Upper lobe of right lung (tissue), 1 donor: ENCODE results near the gene GTF3C5. TPM values are rescaled to one million over a fixed set of nuclear protein-coding genes. Genes with fewer than 3 reads are reported as not detected.
A peak's percentile ranks its signal among the peaks of the same experiment; 100 is the strongest.

Experiments
- ATAC-seq: fragments of 200-7000 bp; cut with Tn5 transposase; one replicate; pipeline ENCODE4 v1.9.1; 2020; ENCODE audit warnings: mild to moderate bottlenecking, moderate library complexity
- DNase-seq: peaks from one replicate; pipeline ENCODE4 v3.0.0-alpha.2; 2020
- H3K27ac ChIP-seq: fragments of 200-600 bp; one replicate; pipeline ENCODE4 v1.8.0; 2022
- H3K27me3 ChIP-seq: fragments of 200-600 bp; one replicate; pipeline ENCODE4 v1.8.0; 2022; ENCODE audit warnings: mild to moderate bottlenecking
- H3K36me3 ChIP-seq: fragments of 200-600 bp; one replicate; pipeline ENCODE4 v1.8.0; 2022
- H3K4me1 ChIP-seq: fragments of 200-600 bp; one replicate; pipeline ENCODE4 v1.8.0; 2022
- H3K4me3 ChIP-seq: fragments of 200-600 bp; one replicate; pipeline ENCODE4 v1.8.0; 2022; ENCODE audit warnings: mild to moderate bottlenecking
- H3K9me3 ChIP-seq: fragments of 200-600 bp; one replicate; pipeline ENCODE4 v1.8.0; 2022
- intact Hi-C: fragments of 100-400 bp; cut with DNase I; formaldehyde crosslinking; loops from one replicate; pipeline ENCODE4 v1.11.0; 2022
- total RNA-seq: library from RNA; stranded (reverse); fragmentation: NEBNext Ultra II Directional; extraction: Animal tissue kit (Norgen Biotek cat#: 25700); gene quantifications from one replicate; pipeline ENCODE4 v1.2.1, GENCODE V29; 2021
- TF ChIP-seq, protein P1 (sequence below): fragments of 200-600 bp; IDR thresholded peaks from one replicate; pipeline ENCODE4 v1.8.0; 2022; ENCODE audit warnings: antibody characterized with exemption
- donor health status: DM: no; HTN: yes; CAD: no; lungs with severe emphysema.

The GTF3C5 gene
- total RNA-seq, 1 donor from 2014 or later = 41.7 TPM

DNA sequence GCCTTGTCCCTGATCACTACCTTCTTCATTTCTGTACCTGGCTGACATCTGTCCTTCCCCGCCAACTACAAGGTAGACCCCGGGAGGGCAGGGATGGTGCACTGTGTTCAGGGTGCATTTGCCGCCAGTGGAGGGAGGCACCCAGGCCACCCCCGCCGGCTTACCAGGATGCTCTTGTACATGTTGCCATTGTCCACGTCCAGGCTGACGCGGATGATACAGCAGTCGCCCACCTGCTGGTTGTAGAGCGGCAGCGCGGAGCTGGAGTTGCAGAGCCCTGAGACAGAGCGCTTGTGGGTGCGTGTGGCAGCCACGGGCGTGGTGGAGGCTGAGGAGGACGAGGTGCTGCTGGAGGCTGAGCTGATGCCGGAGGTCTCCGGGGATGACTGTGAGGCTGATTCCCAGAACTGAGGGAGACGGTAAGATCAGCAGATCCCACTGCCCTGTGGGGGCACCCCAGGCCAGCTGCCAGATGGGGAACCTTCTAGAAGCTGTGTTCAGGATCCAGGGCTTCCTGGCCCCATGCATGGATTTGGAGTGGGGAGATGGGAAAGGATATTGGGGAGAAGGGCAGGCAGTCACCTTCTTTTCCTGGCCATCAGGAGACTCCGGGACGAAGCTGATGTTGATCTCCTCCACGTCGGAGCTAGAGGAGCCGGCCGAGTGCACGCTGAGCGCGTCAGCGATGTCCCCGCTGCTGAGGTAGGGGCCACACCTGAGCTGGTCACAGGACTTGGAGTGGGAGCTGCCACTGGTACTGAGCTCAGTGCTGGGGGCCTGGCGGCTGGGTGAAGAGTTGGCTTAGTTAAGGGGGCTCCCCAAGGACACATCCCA lies 70.8 kb downstream of the GTF3C5 start:
- ATAC-seq (no peak), DNase-seq (peak; percentile 60)
- TF ChIP-seq, protein P1, sequence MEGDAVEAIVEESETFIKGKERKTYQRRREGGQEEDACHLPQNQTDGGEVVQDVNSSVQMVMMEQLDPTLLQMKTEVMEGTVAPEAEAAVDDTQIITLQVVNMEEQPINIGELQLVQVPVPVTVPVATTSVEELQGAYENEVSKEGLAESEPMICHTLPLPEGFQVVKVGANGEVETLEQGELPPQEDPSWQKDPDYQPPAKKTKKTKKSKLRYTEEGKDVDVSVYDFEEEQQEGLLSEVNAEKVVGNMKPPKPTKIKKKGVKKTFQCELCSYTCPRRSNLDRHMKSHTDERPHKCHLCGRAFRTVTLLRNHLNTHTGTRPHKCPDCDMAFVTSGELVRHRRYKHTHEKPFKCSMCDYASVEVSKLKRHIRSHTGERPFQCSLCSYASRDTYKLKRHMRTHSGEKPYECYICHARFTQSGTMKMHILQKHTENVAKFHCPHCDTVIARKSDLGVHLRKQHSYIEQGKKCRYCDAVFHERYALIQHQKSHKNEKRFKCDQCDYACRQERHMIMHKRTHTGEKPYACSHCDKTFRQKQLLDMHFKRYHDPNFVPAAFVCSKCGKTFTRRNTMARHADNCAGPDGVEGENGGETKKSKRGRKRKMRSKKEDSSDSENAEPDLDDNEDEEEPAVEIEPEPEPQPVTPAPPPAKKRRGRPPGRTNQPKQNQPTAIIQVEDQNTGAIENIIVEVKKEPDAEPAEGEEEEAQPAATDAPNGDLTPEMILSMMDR = no peak
- Histone ChIP-seq H3K4me3 (no peak overlapping the region), H3K27me3 (no peaks in the 10 kb centered on the region), H3K4me1 (no peaks in the 10 kb centered on the region), H3K36me3 (peaks cover 90% of the 10 kb centered on the region), H3K27ac (no peak overlapping the region), H3K9me3 (no peaks in the 10 kb centered on the region)
- intact Hi-C loops = loop anchor here (2.0 kb wide), 1 partner anchor 45 kb away; no protein-coding TSS in a partner anchor

DNA sequence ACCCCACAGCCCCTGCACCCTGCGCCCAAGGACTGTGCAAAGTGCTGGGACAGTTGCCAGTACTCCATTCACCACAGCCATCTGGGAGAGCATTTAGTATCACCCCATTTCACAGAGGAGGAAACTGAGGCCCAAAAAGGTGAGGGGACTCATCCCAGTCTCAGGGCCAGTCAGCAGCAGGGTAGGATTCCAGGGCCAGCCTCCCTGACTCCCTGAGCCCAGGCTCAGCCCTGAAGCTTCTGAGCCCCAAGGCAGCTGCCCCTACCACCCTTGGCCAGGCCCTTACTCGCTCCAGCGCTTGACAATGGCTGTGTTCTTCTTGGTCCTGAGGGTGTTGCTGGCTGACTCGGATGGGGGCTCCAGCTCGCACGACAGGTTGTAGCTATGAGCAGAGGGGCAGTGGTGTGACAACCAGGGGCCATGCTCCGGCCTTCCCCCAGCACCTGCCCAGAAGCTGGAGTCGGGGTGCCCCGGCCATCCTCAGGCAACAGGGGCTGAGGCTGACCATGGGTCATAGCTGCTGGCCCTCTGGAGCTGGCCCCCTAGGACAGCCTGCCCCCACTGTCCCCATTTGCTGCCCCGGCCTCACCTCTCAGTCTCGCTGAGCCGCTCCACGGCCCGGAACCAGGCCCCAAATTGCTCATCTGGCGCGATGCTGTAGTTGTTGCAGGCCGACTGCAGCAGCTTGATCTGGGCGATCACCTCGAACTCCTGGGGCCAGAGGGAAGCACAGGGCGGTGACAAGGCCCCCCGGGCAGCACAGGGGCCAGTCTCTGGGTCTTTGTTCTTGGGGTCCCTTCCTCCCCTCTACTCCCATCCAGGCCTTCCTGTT lies 71.6 kb downstream of the GTF3C5 start:
- no peaks in the 10 kb centered on the region for H3K9me3 ChIP-seq
- H3K27me3 ChIP-seq = no peaks in the 10 kb centered on the region
- intact Hi-C loops = loop anchor here (2.0 kb wide), 1 partner anchor 44 kb away; no protein-coding TSS in a partner anchor
- peaks cover 95% of the 10 kb centered on the region for H3K36me3 ChIP-seq
- no peak for ATAC-seq
- no peaks in the 10 kb centered on the region for H3K4me1 ChIP-seq
- no peak overlapping the region for H3K27ac ChIP-seq
- DNase-seq = peak; percentile 58
- H3K4me3 ChIP-seq = no peak overlapping the region
- TF ChIP-seq, protein P1 = no peak

DNA sequence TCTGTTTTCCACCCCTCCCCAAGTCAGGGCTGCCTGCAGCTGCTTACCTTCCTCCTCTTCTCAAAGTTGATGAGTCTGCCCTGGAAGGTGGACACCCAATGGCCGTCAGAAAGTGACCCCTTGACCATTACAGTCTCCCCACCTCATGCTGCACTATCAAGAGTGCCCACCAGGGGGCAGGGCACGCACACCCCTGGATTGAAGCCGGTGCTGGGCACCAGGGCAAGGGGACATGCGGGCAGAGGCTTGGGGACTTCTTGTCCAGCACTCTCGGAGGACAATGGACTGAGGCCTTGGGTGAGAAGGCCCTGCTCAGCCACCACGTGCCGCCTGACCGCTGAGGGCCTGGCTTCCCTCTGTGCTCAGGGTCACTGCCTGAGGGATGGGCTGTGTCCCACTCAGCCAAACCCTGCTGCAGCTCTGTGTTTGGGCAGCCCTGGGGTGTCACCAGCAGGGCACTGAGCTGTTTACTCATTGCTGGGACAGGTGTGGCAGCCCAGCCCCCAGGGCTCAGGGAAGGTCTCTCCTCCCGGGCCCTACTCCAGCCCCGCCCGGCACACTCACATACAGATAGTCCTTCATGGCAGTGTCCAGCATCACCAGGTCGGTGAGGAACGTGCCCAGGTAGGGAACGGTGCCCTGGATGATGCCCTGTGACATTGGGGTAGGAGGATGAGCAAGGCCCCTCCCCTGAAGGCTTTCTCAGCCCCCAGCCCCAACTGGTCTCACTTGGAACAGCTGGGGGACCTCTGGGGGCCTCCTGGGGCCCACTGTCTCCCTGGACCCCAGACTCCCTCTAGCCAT lies 72.6 kb downstream of the GTF3C5 start:
- Histone ChIP-seq H3K4me1 (no peaks in the 10 kb centered on the region), H3K27ac (no peak overlapping the region), H3K4me3 (no peak overlapping the region), H3K9me3 (no peaks in the 10 kb centered on the region), H3K36me3 (peaks cover 95% of the 10 kb centered on the region), H3K27me3 (no peaks in the 10 kb centered on the region)
- intact Hi-C loops = loop anchor here (2.0 kb wide), 1 partner anchor 43 kb away; no protein-coding TSS in a partner anchor
- ATAC-seq (peak; percentile 87), DNase-seq (peak; percentile 84)
- TF ChIP-seq, protein P1 = peak; percentile 96

DNA sequence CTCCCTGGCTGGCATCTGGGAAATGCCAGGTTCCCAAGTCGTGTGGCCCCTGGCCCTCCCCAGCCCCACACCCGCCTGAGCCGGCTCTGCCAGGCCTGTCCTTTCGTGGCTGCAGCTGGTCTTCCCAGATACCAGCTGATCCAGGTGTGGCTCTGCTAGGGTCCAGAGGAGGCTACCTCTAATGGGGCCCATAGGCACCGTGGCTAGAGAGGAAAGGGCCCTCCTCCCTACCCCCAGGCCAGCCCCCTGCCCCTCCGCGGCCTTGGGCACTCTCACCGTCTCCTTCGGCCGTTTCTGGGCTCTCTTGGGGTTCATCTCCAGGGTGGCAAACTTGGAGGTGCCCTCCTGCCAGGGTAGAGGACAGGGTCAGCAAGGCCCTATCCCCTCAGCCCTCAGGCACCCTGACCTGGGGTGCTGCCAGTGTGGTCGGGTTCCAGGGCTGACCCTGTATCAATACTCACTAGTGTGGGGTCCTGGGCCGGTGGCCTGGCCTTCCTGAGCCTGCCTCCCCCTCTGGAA lies 73.2 kb downstream of the GTF3C5 start:
- DNase-seq (peak; percentile 46), ATAC-seq (no peak)
- no peaks in the 10 kb centered on the region for H3K4me1 ChIP-seq
- TF ChIP-seq, protein P1 = no peak
- peaks cover 95% of the 10 kb centered on the region for H3K36me3 ChIP-seq
- H3K4me3 ChIP-seq = no peak overlapping the region
- intact Hi-C loops = loop anchor here (2.0 kb wide), 1 partner anchor 43 kb away; no protein-coding TSS in a partner anchor
- no peak overlapping the region for H3K27ac ChIP-seq
- H3K9me3 ChIP-seq = no peaks in the 10 kb centered on the region
- H3K27me3 ChIP-seq = no peaks in the 10 kb centered on the region
